ENCODE data around the gene LIMA1. TPM values are rescaled to one million over a fixed set of nuclear protein-coding genes. Genes with fewer than 3 reads are reported as not detected.
A peak's percentile ranks its signal among the peaks of the same experiment; 100 is the strongest.
"Not testable (repeated sequence)": the region's sequence is repeated elsewhere in the genome, so short reads cannot be mapped to it uniquely, and the experiment has no call there.

Gene LIMA1
- total RNA-seq, 2 donors from 2014 or later, result 228 to 385 TPM

GRCh38 chr12:50313256-50313931 is 30.1 kb upstream of the LIMA1 start:
- H3K4me3 ChIP-seq, result no peak overlapping the region
- no peaks in the 10 kb centered on the region for H3K4me1 ChIP-seq
- H3K36me3 ChIP-seq, result no peaks in the 10 kb centered on the region
- intact Hi-C loops (cut with DNase I), result loop anchor here (10.0 kb wide), 2 partner anchors 109 to 229 kb away; partner anchors contain the start of gene SMARCD1
- no peak for DNase-seq
- no peaks in the 10 kb centered on the region for H3K9me3 ChIP-seq
- no peak overlapping the region for H3K9ac ChIP-seq (ENCODE audit: low read depth in 2 of 2, low read length in 2 of 2)
- H3K27me3 ChIP-seq, result no peaks in the 10 kb centered on the region
- no peak overlapping the region for H3K27ac ChIP-seq
- TF ChIP-seq, protein P1, sequence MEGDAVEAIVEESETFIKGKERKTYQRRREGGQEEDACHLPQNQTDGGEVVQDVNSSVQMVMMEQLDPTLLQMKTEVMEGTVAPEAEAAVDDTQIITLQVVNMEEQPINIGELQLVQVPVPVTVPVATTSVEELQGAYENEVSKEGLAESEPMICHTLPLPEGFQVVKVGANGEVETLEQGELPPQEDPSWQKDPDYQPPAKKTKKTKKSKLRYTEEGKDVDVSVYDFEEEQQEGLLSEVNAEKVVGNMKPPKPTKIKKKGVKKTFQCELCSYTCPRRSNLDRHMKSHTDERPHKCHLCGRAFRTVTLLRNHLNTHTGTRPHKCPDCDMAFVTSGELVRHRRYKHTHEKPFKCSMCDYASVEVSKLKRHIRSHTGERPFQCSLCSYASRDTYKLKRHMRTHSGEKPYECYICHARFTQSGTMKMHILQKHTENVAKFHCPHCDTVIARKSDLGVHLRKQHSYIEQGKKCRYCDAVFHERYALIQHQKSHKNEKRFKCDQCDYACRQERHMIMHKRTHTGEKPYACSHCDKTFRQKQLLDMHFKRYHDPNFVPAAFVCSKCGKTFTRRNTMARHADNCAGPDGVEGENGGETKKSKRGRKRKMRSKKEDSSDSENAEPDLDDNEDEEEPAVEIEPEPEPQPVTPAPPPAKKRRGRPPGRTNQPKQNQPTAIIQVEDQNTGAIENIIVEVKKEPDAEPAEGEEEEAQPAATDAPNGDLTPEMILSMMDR (IDR thresholded peaks at IDR 0.05), result no peak

DNA sequence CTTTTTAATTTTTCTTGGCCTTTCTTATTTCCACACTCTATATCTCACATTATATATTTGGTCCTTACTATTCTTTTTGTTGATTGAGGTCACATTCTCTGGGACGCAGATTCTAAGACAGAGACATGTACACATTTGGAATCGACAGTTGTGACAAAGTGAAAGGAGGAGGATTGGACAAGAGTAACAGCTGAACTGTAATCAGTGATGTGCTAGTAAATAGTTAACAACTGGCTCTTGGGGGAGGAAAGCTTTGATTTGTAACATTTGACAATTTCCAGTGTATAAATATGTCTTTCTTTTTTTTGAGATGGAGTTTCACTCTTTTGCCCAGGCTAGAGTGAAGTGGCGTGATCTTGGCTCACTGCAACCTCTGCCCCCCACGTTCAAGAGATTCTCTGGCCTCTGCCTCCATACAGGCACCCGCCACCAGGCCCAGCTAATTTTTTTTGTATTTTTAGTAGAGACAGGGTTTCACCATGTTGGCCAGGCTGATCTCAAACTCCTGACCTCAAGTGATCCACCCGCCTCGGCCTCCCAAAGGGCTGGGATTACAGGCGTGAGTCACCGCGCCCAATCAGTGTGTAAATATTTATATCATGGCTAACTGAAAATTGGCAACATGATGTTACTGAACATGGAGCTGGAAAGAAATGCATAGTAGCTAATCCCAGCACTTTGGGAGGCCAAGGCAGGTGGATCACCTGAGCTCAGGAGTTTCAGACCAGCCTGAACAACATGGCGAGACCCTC is 28.7 kb upstream of the LIMA1 start:
- not testable (repeated sequence) for H3K27me3 ChIP-seq; H3K27ac ChIP-seq; H3K4me3 ChIP-seq; H3K36me3 ChIP-seq; H3K9me3 ChIP-seq; H3K9ac ChIP-seq (ENCODE audit: low read depth in 2 of 2, low read length in 2 of 2); H3K4me1 ChIP-seq
- intact Hi-C loops (cut with DNase I), result loop anchor here (10.0 kb wide), 2 partner anchors 107 to 227 kb away; partner anchors contain the start of gene SMARCD1
- peak; percentile 69 for DNase-seq

DNA sequence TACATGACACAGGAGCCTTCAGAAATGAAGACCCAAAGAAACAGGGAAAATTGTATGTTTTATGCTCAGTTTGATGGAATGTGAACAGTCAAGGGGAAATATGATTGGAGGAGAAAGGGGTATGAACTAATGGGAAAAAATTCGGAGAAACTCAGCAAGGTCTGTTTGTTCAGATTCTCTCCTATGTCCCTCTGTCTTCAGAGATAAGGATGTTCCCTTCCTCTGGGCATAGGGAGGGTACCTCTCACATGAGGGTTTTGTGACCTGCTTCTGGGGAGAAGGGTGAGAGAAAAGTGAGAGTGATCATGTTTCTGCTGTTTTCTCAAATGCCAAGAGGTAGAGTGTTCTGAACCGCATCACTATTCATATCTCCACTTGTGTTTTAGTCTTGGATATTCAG is 26.6 kb upstream of the LIMA1 start:
- TF ChIP-seq, protein P1 (IDR thresholded peaks at IDR 0.05), result no peak
- intact Hi-C loops (cut with DNase I), result loop anchor here (10.0 kb wide), 2 partner anchors 105 to 225 kb away; partner anchors contain the start of gene SMARCD1
- Histone ChIP-seq H3K9me3 (no peaks in the 10 kb centered on the region), H3K27me3 (no peaks in the 10 kb centered on the region), H3K4me3 (no peak overlapping the region), H3K36me3 (no peaks in the 10 kb centered on the region), H3K27ac (no peak overlapping the region), H3K9ac (ENCODE audit: low read depth in 2 of 2, low read length in 2 of 2) (no peak overlapping the region), H3K4me1 (no peaks in the 10 kb centered on the region)
- DNase-seq, result no peak

DNA sequence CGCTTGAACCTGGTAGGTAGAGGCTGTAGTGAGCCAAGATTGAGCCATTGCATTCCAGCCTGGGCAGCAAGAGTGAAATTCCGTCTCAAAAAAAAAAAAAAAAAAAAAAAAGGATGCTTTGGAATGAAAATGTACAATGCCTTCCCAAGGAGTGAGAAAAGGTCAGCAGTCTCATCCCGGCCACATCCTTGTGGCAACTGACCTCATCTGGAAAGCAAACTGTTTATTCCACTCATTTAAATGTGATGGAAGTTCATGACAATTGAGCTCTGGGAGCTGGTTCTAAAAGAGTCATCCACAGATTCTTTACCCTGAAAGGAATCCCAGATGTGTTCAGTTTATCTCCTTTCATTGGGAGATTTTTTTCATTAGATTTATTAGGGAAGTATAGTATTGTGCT is 19.4 kb upstream of the LIMA1 start:
- Histone ChIP-seq H3K27ac (no peak overlapping the region), H3K4me1 (peaks cover 3% of the 10 kb centered on the region), H3K4me3 (no peak overlapping the region), H3K9me3 (no peaks in the 10 kb centered on the region), H3K9ac (ENCODE audit: low read depth in 2 of 2, low read length in 2 of 2) (no peak overlapping the region), H3K36me3 (no peaks in the 10 kb centered on the region), H3K27me3 (no peaks in the 10 kb centered on the region)
- TF ChIP-seq, protein P1 (IDR thresholded peaks at IDR 0.05), result no peak
- intact Hi-C loops (cut with DNase I), result no loop called here
- DNase-seq, result peak; percentile 4

DNA sequence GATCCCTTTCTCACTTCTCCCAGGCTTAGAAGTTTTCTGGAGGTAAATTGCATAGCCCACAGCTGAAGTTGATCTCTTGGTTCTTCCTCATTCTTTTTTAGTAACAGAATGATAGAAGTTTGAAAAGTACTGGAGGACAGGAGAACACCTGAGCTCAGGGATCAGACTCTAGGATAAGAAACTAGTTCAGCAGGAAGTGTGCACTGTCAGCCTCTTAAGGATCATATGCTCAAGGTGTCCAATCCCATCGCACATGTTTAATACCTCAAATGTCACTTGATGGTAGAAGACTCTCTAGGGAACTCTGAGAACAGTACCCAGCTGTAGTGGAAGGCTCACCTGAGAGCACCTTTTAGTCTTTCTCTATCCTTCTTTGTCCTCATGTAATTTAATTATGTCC is 14.7 kb upstream of the LIMA1 start:
- DNase-seq, result peak; percentile 25

More for the DNA sequence above, 14.7 kb upstream of the LIMA1 start:
- Histone ChIP-seq H3K27me3 (no peaks in the 10 kb centered on the region), H3K27ac (peak overlapping the region; percentile 44), H3K9me3 (no peaks in the 10 kb centered on the region), H3K4me1 (peaks cover 3% of the 10 kb centered on the region), H3K36me3 (no peaks in the 10 kb centered on the region), H3K9ac (ENCODE audit: low read depth in 2 of 2, low read length in 2 of 2) (no peak overlapping the region), H3K4me3 (no peak overlapping the region)
- TF ChIP-seq, protein P1 (IDR thresholded peaks at IDR 0.05), result no peak
- intact Hi-C loops (cut with DNase I), result no loop called here

Measured in colonic mucosa (tissue), 4 donors.